ENCODE results near the gene SLC12A9.

GRCh38 chr7:100856871-100857282 lies 4.4 kb downstream of the SLC12A9 start:
- TF ChIP-seq, protein P1, sequence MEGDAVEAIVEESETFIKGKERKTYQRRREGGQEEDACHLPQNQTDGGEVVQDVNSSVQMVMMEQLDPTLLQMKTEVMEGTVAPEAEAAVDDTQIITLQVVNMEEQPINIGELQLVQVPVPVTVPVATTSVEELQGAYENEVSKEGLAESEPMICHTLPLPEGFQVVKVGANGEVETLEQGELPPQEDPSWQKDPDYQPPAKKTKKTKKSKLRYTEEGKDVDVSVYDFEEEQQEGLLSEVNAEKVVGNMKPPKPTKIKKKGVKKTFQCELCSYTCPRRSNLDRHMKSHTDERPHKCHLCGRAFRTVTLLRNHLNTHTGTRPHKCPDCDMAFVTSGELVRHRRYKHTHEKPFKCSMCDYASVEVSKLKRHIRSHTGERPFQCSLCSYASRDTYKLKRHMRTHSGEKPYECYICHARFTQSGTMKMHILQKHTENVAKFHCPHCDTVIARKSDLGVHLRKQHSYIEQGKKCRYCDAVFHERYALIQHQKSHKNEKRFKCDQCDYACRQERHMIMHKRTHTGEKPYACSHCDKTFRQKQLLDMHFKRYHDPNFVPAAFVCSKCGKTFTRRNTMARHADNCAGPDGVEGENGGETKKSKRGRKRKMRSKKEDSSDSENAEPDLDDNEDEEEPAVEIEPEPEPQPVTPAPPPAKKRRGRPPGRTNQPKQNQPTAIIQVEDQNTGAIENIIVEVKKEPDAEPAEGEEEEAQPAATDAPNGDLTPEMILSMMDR (IDR thresholded peaks at IDR 0.05; ENCODE audit: insufficient read depth, low read length) = no peak
- TF ChIP-seq POLR2AphosphoS5 (IDR thresholded peaks at IDR 0.05; ENCODE audit: low read depth) (no peak), SPI1 (IDR thresholded peaks at IDR 0.05; ENCODE audit: borderline replicate concordance, low read depth) (no peak), GABPA (IDR thresholded peaks at IDR 0.05; ENCODE audit: low read depth) (no peak)
- TF ChIP-seq, protein P2, sequence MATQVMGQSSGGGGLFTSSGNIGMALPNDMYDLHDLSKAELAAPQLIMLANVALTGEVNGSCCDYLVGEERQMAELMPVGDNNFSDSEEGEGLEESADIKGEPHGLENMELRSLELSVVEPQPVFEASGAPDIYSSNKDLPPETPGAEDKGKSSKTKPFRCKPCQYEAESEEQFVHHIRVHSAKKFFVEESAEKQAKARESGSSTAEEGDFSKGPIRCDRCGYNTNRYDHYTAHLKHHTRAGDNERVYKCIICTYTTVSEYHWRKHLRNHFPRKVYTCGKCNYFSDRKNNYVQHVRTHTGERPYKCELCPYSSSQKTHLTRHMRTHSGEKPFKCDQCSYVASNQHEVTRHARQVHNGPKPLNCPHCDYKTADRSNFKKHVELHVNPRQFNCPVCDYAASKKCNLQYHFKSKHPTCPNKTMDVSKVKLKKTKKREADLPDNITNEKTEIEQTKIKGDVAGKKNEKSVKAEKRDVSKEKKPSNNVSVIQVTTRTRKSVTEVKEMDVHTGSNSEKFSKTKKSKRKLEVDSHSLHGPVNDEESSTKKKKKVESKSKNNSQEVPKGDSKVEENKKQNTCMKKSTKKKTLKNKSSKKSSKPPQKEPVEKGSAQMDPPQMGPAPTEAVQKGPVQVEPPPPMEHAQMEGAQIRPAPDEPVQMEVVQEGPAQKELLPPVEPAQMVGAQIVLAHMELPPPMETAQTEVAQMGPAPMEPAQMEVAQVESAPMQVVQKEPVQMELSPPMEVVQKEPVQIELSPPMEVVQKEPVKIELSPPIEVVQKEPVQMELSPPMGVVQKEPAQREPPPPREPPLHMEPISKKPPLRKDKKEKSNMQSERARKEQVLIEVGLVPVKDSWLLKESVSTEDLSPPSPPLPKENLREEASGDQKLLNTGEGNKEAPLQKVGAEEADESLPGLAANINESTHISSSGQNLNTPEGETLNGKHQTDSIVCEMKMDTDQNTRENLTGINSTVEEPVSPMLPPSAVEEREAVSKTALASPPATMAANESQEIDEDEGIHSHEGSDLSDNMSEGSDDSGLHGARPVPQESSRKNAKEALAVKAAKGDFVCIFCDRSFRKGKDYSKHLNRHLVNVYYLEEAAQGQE (IDR thresholded peaks at IDR 0.05; ENCODE audit: insufficient replicate concordance, low read depth) = no peak

All from HL-60 (cell line).